HG02938 (cell line): ENCODE measurements around the gene FYCO1.
"Not testable (repeated sequence)": the region's sequence is repeated elsewhere in the genome, so short reads cannot be mapped to it uniquely, and the experiment has no call there.

ENCODE experiments used
- ATAC-seq: cut with Tn5 transposase; IDR thresholded peaks from one replicate; pipeline ENCODE4 v1.9.1; 2021; ENCODE audit warnings: mild to moderate bottlenecking, moderate library complexity; ENCODE audit not compliant: unreplicated experiment

The FYCO1 gene

GRCh38 chr3:45995236-45996192, at the start of gene FYCO1:
TSS of gene FYCO1 (minus strand) at chr3:45995824. CDS start at chr3:45984910, 10,914 bp downstream.
- peak; percentile 82 for ATAC-seq

- no peak for ATAC-seq
These were observed 43.3 kb upstream of the FYCO1 start for GRCh38 chr3:46038916-46039315.

- not testable (repeated sequence) for ATAC-seq
These were observed 42.4 kb upstream of the FYCO1 start for GRCh38 chr3:46038071-46038470.

GRCh38 chr3:46036191-46036590, 40.6 kb upstream of the FYCO1 start:
- no peak for ATAC-seq

GRCh38 chr3:46031747-46032146, 36.1 kb upstream of the FYCO1 start:
- no peak for ATAC-seq

- no peak for ATAC-seq
These were observed 35.6 kb upstream of the FYCO1 start for GRCh38 chr3:46031269-46031668.

GRCh38 chr3:46030626-46031025, 35.0 kb upstream of the FYCO1 start:
- ATAC-seq = no peak

- no peak for ATAC-seq
These were observed 34.4 kb upstream of the FYCO1 start for GRCh38 chr3:46029953-46030543.

- ATAC-seq = no peak
These were observed 32.2 kb upstream of the FYCO1 start for GRCh38 chr3:46027736-46028397.

- no peak for ATAC-seq
These were observed 31.5 kb upstream of the FYCO1 start, which contains the start of gene XCR1 for GRCh38 chr3:46027021-46027705. TSS of gene XCR1 (minus strand) at chr3:46027483. CDS start at chr3:46021947, 5,536 bp downstream.

- ATAC-seq = no peak
These were observed 29.5 kb upstream of the FYCO1 start for GRCh38 chr3:46025139-46025538.

GRCh38 chr3:46024131-46024530, 28.5 kb upstream of the FYCO1 start:
- no peak for ATAC-seq

GRCh38 chr3:46022909-46023785, 27.5 kb upstream of the FYCO1 start:
- no peak for ATAC-seq

GRCh38 chr3:46021516-46021915, 25.9 kb upstream of the FYCO1 start:
- ATAC-seq = no peak

- ATAC-seq = no peak
These were observed 25.3 kb upstream of the FYCO1 start for GRCh38 chr3:46020766-46021510.

- no peak for ATAC-seq
These were observed 24.1 kb upstream of the FYCO1 start for GRCh38 chr3:46019707-46020106.

- no peak for ATAC-seq
These were observed 22.1 kb upstream of the FYCO1 start for GRCh38 chr3:46017720-46018119.

GRCh38 chr3:46013316-46014094, 17.9 kb upstream of the FYCO1 start:
- ATAC-seq = no peak
